ENCODE results near the gene VWA7. TPM values are rescaled to one million over a fixed set of nuclear protein-coding genes. Genes with fewer than 3 reads are reported as not detected.

The VWA7 gene
- total and polyA plus RNA-seq, 10 donors = 0.09 to 2.6 (median 1.1) TPM; not detected in 1

GRCh38 chr6:31723980-31724691 lies 53.0 kb downstream of the VWA7 start:
- no peaks in the 10 kb centered on the region for H3K27me3 ChIP-seq (replicated peaks in 1 of 7)
- peaks cover 0 to 32% (median 1%) of the 10 kb centered on the region in 6 donors for H3K36me3 ChIP-seq
- peak overlapping the region in 1 of 8 donors; percentile 6 for H3K4me3 ChIP-seq
- intact Hi-C loops (cut with DNase I; ENCODE audit: low total_unique reads) = no loop called here
- 89 to 93% (median 90%) methylated on average over 23 to 25 of the region's 25 CpGs for WGBS, 5 donors
- DNase-seq = no peak
- H3K9me3 ChIP-seq = no peaks in the 10 kb centered on the region
- H3K27ac ChIP-seq = no peak overlapping the region
- peaks cover 18 to 52% (median 40%) of the 10 kb centered on the region in 6 donors for H3K4me1 ChIP-seq
- TF ChIP-seq POLR2A (IDR thresholded peaks at IDR 0.05) = no peak
- TF ChIP-seq POLR2AphosphoS5 (IDR thresholded peaks at IDR 0.05) = peak in 1 of 3 donors; percentile 69
- TF ChIP-seq, protein P1, sequence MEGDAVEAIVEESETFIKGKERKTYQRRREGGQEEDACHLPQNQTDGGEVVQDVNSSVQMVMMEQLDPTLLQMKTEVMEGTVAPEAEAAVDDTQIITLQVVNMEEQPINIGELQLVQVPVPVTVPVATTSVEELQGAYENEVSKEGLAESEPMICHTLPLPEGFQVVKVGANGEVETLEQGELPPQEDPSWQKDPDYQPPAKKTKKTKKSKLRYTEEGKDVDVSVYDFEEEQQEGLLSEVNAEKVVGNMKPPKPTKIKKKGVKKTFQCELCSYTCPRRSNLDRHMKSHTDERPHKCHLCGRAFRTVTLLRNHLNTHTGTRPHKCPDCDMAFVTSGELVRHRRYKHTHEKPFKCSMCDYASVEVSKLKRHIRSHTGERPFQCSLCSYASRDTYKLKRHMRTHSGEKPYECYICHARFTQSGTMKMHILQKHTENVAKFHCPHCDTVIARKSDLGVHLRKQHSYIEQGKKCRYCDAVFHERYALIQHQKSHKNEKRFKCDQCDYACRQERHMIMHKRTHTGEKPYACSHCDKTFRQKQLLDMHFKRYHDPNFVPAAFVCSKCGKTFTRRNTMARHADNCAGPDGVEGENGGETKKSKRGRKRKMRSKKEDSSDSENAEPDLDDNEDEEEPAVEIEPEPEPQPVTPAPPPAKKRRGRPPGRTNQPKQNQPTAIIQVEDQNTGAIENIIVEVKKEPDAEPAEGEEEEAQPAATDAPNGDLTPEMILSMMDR (IDR thresholded peaks at IDR 0.05 in 8 of 11, conservative IDR thresholded peaks at IDR 0.05 in 3 of 11) = no peak

GRCh38 chr6:31723245-31723979 lies 53.7 kb downstream of the VWA7 start, which contains the start of gene MPIG6B:
MPIG6B (plus strand) TSS chr6:31723373; CDS start chr6:31723384, 11 bp downstream.
- 58 to 71% (median 63%) methylated on average over 41 to 46 of the region's 46 CpGs for WGBS, 5 donors
- DNase-seq = peak; percentile 83
- Histone ChIP-seq H3K36me3 (peaks cover 0 to 32% (median 1%) of the 10 kb centered on the region in 6 donors), H3K27me3 (replicated peaks in 1 of 7) (no peaks in the 10 kb centered on the region), H3K27ac (peak within 1 kb of the TSS in 1 of 8 donors; percentile 24), H3K4me1 (peaks cover 12 to 45% (median 33%) of the 10 kb centered on the region in 6 donors), H3K4me3 (peak within 1 kb of the TSS in 1 of 8 donors; percentile 6), H3K9me3 (no peaks in the 10 kb centered on the region)
- TF ChIP-seq POLR2AphosphoS5 (IDR thresholded peaks at IDR 0.05) = peak in 1 of 3 donors; percentile 55
- TF ChIP-seq, protein P1 (IDR thresholded peaks at IDR 0.05 in 8 of 11, conservative IDR thresholded peaks at IDR 0.05 in 3 of 11) = no peak
- no peak for TF ChIP-seq POLR2A (IDR thresholded peaks at IDR 0.05)
- intact Hi-C loops (cut with DNase I; ENCODE audit: low total_unique reads) = no loop called here

- Histone ChIP-seq H3K4me1 (peaks cover 5 to 32% (median 21%) of the 10 kb centered on the region in 6 donors), H3K27me3 (replicated peaks in 1 of 7) (no peaks in the 10 kb centered on the region), H3K4me3 (no peak overlapping the region), H3K27ac (no peak overlapping the region), H3K9me3 (no peaks in the 10 kb centered on the region), H3K36me3 (peaks cover 0 to 25% (median 1%) of the 10 kb centered on the region in 6 donors)
- intact Hi-C loops (cut with DNase I; ENCODE audit: low total_unique reads) = no loop called here
- DNase-seq = peak; percentile 37
- TF ChIP-seq POLR2AphosphoS5 (IDR thresholded peaks at IDR 0.05) (no peak), POLR2A (IDR thresholded peaks at IDR 0.05) (no peak)
- TF ChIP-seq, protein P1 (IDR thresholded peaks at IDR 0.05 in 8 of 11, conservative IDR thresholded peaks at IDR 0.05 in 3 of 11) = no peak
- 91 to 100% (median 92%) methylated on average over 3 of the region's 3 CpGs for WGBS, 5 donors
Observed at GRCh38 chr6:31722173-31722572, 55.0 kb downstream of the VWA7 start.

Data from spleen (tissue), 11 donors.